COLO668 (cell line): Measurements from ENCODE around the gene ACTR5.
"Not testable (repeated sequence)": the region's sequence is repeated elsewhere in the genome, so short reads cannot be mapped to it uniquely, and the experiment has no call there.

Source experiments
- DNase-seq: peaks from one replicate; lab custom pipeline; 2025; ENCODE audit not compliant: unreplicated experiment; lab: John Stamatoyannopoulos, UW

The ACTR5 gene

DNA sequence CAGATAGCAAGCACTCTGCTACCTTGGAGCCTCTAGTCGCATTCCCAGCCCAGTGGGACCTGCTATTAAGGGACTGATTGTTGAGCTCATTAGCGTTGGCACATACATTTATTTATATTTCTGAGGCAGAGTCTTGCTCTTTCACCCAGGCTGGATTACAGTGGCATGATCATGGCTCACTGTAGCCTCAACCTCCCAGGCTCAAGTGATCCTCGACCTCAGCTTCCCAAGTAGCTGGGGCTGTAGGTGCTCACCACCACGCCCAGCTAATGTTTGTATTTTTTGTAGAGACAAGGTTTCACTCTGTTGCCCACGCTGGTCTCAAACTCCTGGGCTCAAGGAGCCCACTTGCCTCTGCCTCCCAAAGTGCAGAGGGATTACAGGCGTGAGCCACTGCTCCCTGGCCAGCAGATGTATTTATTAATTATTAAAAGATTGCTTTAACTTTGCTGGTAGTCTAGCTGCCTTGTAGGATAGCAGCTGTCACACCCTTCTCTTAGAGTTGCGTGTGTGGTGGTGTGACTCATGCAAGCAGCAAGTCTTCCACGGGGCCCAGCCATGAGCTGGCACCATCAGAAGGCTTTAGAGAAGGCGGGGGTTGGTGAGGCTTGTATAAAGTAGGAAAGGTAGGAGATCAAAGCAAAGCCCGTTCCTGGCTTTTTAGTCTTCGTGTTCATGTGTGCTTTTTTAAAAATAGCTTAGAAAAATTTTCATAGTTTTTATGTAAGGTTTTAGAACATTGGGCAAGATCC, 16.5 kb downstream of the ACTR5 start:
- DNase-seq = no peak

DNA sequence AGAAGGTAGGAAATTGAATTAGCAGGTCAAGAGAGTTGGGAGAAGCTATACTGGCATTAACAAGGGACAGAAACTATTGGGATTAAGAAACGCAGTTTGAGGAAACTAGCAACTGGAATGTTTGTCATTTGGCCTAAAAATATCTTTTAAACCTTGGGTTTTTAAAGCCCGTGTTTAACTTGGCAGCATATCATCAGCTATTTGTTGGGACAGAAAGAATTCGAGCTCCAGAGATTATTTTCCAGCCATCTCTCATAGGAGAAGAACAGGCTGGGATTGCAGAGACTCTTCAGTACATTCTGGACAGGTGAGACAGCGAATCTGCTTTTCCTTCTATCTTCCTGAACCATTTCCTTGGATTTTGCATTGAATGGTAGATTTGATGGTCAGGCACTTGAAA, 17.8 kb downstream of the ACTR5 start:
- no peak for DNase-seq

DNA sequence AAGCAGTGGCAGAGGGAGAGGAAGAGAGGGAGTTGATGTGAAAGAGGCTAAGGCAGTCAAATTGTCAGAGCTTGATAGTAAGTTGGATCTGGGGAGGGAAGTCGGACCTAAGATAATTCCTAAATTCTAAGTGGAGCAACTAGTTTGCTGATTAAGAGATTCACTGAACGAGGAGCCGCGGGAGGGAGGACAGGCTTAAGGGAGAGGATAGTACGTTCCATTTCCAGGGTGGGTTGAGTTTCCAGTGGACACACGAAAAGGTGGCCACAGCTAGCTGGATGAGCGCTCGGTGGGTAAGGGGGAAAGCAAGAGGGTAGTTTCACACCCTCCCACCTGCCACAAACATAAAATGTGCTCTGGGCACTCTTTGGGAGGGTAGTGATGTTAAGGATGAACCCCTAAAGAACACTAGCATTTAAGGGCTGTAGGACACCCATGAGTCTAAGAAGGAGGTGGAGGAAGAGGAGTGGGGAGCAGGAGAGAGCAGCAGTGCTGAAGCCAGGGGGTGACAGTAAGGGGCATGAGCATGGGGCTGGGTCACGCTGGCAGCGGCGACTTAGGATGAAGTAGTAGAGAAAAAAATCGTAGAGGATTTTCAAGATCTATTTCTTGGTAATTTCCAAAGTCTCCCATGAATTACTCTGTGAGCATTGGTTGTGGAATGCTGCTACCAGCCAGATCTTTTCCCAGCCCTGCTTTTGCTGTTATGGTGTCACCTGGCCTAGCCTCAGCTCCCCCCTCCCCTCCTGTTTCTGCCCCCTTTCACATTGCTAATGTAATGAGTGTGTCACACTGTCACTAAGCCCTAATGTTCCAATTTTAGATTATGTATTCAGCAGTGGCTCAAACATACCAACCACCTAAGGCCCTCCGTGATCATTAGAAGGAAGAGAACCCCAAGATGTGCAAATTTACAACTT, 21.4 kb downstream of the ACTR5 start:
- DNase-seq = no peak

GRCh38 chr20:38770546-38770945, 22.3 kb downstream of the ACTR5 start:
- DNase-seq = no peak

- DNase-seq = no peak
Measured at GRCh38 chr20:38770970-38771369, 22.7 kb downstream of the ACTR5 start.

- DNase-seq = no peak
Measured at GRCh38 chr20:38771621-38772020, 23.4 kb downstream of the ACTR5 start.

DNA sequence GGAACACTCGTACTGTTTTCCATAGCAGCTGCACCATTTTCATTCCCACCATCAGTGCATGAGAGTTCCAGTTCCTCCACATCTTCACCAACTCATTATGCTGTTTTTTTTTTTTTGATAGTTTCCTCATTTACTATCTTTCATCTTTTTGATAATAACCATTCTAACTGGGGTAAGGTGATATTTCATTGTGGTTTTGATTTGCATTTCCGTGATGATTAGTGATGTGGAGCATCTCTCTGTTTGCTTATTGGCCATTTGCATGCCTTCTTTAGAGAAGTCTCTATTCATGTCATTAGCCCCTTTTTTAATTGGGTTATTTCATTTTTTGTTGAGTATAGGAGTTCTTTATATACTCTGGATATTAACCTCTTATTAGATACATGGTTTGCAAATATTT, 25.9 kb downstream of the ACTR5 start:
- no peak for DNase-seq

DNA sequence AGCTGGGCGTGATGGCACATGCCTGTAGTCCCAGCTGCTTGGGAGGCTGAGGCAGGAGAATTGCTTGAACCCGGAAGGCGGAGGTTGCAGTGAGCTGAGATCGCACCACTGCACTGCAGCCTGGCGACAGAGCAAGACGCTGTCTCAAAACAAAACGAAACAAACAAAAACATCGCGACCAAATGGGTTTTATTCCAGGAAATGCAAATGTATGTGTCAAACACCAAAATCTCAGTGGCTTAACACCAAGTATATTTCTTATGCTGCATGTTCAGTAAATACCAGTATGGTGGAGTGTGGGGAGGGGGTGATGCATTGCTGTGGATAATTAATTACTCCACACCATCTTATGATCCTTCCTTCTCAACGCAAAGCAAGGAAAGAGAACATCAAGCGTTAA, 28.1 kb downstream of the ACTR5 start:
- DNase-seq = no peak

- no peak for DNase-seq
Measured at GRCh38 chr20:38779247-38780097, 31.2 kb downstream of the ACTR5 start.

DNA sequence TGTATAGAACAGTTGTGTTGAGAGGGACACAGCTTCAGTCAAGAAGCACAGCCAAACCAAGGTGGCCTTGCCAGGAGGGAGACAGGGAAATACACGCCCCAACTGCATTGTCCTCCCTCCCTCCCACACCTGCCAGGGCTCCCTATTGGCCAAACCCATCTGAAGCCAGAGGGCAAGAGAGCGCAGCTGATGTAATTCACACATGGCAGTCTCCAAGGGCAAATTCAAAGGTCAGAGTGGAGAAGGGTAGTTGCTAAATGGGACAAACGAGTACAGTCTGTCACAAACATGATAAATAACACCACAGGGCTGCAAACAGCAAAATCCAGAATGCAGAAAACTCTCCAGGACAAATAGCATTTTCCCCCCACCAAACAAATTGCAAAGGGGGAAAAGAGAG, 34.0 kb downstream of the ACTR5 start:
- DNase-seq = no peak

- no peak for DNase-seq
Measured at GRCh38 chr20:38787870-38788269, 39.6 kb downstream of the ACTR5 start.

DNA sequence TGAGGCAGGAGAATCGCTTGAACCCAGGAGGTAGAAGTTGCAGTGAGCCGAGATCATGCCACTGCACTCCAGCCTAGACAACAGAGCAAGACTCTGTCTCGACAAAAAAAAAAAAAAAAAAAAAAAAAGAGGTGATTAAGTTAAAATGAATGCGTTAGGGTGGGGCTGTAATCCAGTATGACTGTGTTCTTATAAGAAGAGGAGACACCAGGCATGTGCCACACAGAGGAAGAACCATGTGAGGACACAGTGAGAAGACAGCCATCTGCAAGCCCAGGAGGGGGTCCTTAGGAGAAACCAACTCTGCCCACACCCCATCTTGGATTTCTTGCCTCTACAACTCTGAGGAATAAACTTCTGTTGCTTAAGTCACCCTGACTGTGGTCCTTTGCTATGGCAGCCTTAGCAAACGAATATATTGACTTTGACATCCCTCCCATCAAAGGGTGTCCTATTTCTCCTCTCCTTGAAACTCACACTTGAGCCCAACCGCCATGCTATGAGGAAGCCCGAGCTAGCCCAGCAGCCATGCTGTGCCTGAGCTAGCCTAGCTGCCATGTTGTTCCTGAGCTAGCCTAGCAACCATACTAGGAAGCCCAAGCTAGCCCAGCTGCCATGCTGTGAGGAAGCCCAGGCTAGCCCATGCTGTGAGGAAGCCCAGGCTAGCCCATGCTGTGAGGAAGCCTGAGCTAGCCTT, 41.4 kb downstream of the ACTR5 start:
- DNase-seq = no peak

DNA sequence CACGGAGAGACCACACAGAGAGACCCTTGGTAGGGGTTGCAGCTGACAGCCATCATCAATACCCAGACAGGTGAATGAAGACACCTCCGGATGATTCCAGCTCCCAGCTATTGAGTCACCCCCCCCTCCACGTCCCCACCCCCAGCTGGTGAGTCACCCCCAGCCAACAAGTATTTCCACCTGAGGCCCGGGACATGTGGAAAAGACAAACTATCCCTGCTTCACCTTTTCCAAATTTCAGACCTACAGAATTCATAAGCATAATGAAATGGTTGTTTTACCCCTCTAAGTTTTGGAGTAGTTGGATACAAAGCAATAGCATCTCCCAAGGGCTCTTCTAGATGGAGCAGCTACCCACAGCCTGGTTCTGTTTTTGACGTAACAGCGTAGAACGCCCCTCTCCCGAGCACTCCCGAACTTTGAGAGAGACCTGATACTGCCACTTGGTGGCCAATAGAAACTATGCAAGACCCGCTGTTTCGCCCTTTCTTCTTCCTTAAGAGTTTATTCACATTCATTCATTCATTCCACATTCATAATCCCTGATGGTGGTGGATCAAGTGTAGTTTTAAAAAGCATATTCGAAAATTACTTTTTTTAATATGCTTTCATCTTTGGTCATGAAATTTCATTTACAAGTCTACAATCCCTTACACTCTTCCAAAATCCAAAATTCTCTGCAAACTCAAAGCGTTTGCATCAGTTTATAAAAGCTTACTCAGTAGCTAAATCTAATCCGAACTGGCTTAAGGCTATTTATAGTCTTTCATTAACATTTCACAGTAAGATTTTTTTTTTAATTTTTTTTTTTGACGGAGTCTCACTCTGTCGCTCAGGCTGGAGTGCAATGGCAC, 42.2 kb downstream of the ACTR5 start:
- DNase-seq = peak; percentile 23

GRCh38 chr20:38791291-38791690, 43.0 kb downstream of the ACTR5 start:
- DNase-seq = no peak

- DNase-seq = no peak
Measured at GRCh38 chr20:38791940-38792339, 43.7 kb downstream of the ACTR5 start.

DNA sequence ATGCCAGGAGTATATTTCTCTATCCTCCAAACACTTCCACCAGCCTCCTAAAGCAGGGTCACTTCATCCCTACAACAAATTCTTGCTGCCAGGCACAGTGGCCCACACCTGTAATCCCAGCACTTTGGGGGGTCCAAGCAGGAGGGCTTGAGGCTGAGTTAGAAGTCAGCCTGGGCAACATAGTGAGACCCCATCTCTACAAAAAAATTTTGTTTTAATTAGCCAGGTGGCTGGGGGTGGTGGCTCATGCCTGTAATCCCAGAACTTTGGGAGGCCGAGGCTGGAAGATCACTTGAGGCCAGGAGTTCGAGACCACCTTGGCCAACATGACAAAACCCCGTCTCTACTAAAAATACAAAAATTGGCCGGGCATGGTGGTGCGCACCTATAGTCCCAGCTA, 45.8 kb downstream of the ACTR5 start:
- DNase-seq = not testable (repeated sequence)

DNA sequence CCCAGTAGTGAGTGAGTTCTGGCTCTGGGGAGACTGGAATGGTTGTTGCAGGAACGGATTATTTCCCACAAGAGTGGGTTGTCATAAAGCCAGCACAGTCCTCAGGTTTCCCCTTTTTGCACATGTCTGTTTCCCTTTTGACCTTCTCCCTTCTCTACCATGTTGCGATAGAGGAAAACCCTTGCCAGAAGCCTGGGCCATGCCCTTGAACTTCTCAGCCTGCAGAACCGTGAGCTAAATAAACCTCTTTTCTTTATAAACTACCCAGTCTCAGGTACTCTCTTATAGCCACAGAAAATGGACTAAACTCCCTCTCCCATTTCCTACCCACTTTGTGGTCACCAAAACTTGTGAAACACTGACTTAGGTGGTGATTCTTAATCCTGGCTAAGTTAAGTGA, 50.0 kb downstream of the ACTR5 start:
- no peak for DNase-seq

DNA sequence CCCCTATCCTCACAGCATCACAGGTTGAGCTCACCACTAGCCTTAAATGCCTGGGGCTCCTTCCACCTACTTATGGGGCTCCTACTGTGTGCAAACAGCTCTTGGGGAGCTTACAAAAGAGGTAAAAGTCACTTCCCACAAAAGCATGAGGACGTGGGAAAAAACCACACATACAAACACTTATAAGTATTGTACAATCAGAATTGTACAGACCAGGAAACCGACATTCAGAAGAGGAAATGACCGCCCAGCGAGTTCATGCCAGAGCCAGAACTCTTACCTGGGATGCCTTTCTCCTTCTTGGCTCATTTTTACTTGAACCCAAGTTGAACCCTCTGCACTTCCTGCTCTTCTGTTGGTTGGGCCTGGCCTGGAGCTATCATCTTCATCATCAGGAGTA, 50.9 kb downstream of the ACTR5 start:
- no peak for DNase-seq

DNA sequence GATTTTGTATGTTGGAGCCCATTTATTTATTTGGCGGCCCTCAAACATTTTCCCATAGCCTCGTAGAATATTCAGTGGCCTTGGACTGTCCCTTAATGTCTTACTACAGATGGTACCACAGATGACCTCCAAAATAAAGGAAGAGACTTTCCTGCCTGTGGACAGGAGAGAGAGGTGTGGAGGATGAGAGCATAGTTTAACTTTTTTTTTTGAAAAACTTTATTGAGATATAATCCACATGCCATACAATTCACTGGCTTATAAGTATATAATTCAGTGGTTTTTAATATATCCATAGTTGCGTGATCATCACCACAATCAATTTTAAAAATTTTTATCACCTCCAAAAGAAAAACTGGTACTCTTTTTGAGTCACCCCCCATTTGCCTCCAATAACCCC, 52.6 kb downstream of the ACTR5 start:
- no peak for DNase-seq

DNA sequence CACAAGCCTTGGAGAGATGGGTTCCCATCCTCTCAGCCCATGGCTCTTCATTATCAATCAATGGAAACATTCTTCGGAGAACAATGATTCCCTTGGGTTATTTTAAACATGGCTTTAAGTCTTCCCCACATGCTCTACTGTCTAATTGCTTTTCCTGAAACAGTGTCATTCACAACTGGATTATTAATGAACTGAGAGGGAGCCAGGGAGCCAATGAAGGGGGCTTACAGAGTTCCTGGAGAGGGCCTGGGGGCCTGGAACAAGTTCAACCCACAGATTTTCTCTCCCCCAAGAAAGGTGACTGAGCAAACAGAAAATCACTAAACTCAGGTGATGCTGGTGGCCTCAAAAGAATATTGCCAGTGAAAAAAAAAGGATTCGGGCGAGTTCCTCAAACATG, 56.0 kb downstream of the ACTR5 start:
- DNase-seq = no peak
